G401 (cell line): ENCODE data around the gene RAC2. TPM values are rescaled to one million over a fixed set of nuclear protein-coding genes. Genes with fewer than 3 reads are reported as not detected.
"Not testable (repeated sequence)": the region's sequence is repeated elsewhere in the genome, so short reads cannot be mapped to it uniquely, and the experiment has no call there.

ENCODE experiments used
- DNase-seq: peaks from one replicate; pipeline ENCODE4 v3.0.0-alpha.2; 2015; ENCODE audit warnings: low spot score
- in situ Hi-C: cut with HindIII; loops from 2 replicates; pipeline ENCODE4 v1.10.0; 2016; ENCODE audit warnings: low sequenced_read_pairs, mixed read lengths
- total RNA-seq: library from RNA; depleted of rRNA; stranded (reverse); fragments of >200 nt; shearing (Covaris generic); gene quantifications from 2 replicates; pipeline ENCODE4 v1.2.3, GENCODE V29; 2014

RAC2 gene
- total RNA-seq, 1 experiment from 2014 or later, result not detected

GRCh38 chr22:37239336-37240239 lies 4.5 kb downstream of the RAC2 start:
- in situ Hi-C loops, result no loop called here
- no peak for DNase-seq

- DNase-seq, result no peak
- in situ Hi-C loops, result no loop called here
Measured at GRCh38 chr22:37237371-37238268, 6.4 kb downstream of the RAC2 start.

DNA sequence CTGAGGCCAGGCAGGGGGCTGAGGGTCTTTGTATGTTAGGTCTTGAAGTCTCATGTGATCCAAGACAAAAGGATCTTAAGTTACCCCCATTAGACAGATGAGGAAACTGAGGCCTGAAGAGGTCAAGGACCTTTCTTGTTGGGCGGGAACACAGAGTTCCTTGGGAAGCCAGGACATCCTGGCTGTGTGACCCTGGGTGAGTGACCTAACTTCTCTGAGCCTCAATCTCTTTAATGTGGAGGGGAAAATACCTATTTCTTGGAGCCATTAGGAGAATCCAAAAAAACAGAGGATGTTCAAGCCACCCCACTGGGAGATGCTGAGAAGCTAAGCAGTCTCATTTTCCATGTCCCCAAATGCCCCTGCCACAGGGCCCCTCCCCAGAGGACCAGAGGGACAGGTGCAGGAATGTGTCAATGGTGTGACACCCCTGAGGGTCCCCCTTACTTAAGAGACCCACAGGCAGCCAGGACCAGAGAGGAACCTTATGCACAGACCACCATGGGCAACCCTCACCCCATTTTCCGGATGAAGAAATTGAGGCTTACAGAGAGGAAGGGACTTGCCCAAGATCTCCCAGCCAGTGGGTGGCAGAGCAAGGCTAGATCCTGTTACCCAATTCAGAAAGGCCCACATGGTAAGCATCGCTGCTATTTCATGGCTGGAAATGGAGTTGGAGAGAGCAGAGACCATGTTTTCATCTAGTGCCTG lies 8.0 kb downstream of the RAC2 start:
- in situ Hi-C loops, result no loop called here
- DNase-seq, result no peak

GRCh38 chr22:37234736-37235711 lies 9.0 kb downstream of the RAC2 start:
- no peak for DNase-seq
- in situ Hi-C loops, result no loop called here

GRCh38 chr22:37233751-37234631 lies 10.1 kb downstream of the RAC2 start:
- DNase-seq, result no peak
- in situ Hi-C loops, result no loop called here

DNA sequence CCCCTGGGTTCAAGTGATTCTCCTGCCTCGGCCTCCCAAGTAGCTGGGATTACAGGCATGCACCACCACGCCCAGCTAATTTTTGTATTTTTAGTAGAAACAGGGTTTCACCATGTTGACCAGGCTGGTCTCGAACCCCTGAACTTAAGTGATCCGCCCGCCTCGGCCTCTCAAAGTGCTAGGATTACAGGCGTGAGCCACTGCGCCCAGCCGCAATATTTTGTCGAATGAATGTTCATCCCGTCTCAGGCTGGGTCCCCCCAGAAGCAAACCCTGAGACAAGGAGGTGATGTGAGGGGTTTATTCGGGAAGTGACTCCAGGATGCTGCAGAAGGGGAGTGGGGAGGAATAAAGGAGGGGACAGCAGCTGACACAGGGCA lies 10.7 kb downstream of the RAC2 start:
- in situ Hi-C loops, DNase-seq: not testable (repeated sequence)

DNA sequence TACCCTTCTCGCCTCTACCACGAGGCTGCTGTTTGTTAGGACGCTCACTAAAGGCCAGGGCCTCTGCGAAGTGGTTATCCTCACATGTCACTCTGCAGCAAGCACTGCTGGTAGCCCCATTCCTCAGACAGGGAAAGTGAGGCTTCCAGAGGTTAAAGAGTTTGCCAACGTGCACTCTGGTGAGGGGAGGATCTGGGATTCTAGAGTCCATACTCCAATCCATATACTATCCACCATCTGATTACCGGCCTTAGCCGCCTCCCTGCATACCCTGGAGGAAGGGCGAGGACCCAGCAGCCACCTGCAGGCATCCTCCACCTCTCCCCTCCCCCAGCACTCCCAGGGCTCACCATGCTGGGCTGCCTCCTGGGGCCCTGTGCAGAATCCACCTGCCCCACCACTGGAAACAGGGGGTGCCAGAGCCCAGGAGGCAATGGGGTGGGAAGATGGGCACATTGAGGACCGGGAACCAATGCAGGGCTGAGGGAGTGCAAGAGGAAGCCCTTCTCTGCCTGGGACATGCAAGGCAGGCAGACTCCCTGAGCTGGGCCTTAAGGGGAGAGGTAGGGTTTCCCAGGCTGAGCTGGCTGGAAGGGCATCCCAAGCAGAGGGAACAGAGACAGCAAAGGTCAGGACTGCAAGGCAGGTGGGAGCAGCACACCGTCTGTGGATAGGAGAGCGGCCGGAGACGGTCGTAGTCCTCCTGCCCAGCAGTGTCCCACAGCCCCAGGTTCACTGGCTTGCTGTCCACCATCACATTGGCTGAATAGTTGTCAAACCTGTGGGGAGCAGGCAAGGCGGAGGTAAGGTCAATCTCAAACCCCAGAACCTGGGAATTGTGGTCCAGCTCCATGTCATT lies 11.7 kb downstream of the RAC2 start:
- in situ Hi-C loops, result no loop called here
- no peak for DNase-seq

DNA sequence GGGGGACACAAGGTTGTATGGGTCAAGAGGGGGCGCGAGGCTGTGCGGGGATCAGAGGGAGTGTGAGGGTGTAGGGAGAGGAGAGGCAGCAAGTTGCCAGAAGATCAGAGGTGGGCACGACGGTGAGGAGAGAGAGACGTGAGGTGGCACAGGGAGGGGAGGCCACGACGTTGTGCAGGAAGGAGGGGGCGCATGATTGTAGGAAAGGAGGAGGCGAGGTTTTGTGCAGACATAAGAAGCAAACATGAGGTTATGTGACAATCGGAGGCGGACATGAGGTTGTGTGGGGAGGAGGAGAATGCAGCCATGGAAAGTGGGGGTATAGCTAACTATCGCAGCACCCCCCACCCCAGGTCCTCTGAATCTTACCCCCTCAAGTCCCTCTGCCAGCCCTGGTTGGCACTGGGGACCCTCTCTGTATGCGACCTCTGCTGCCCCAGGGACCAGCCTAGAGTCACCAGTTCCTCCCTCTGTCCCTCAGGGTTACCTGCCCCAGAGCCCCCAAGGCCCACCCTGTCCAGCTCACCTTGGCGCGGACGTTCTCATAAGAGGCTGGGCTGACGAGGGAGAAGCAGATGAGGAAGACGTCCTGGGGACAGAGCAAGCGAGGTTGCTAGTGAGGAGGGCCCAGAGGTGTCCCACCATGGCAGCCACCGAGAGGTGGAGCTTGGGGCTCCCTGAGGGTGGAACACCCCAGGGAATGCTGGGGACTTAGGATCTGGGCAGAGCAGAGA lies 12.5 kb downstream of the RAC2 start:
- in situ Hi-C loops, result no loop called here
- no peak for DNase-seq

GRCh38 chr22:37230673-37231405 lies 13.2 kb downstream of the RAC2 start:
- DNase-seq, result no peak
- in situ Hi-C loops, result no loop called here

DNA sequence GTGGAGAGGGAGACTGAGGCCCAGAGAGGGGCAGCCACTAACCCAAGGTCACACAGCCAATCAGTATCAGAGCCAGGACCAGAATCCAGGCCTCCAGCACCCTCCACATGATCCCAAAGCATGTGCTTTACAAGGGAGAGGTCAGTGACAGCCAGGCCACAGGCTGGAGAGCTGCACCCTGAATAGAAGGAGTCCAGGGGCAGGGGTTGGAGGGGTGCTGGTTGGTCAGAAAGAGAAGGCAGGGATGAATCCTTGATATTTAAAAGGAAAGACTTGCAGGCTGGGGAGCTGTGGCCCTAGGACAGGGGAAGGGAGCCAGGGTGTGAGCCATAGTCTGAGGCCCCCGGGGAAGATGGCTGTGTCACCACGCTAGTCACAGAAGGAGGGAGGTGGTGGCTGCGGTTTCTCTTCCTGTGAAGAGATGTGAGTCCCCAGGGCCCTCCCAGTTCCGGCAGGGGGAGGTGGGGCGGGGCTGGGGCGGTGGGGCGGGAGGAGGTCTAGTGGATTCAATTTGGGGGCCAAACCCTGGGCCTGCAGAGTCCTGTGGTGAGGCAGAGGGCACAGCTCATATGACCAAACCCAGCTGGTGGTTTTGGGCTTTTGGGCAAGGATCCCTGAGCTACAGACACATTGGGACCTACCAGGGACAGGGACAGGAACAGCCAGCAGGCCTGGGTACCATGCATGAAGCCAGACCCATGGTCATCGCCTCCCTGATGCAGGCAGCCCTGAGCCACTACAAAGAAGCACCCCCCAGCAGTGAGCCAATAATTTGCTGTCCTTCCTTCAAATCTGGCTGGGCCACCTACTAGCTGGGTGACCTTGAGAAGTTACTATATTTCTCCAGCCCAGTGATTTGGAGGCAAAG lies 14.0 kb downstream of the RAC2 start:
- no peak for DNase-seq
- in situ Hi-C loops, result no loop called here

GRCh38 chr22:37229012-37229804 lies 14.9 kb downstream of the RAC2 start:
- DNase-seq, result no peak
- in situ Hi-C loops, result no loop called here

DNA sequence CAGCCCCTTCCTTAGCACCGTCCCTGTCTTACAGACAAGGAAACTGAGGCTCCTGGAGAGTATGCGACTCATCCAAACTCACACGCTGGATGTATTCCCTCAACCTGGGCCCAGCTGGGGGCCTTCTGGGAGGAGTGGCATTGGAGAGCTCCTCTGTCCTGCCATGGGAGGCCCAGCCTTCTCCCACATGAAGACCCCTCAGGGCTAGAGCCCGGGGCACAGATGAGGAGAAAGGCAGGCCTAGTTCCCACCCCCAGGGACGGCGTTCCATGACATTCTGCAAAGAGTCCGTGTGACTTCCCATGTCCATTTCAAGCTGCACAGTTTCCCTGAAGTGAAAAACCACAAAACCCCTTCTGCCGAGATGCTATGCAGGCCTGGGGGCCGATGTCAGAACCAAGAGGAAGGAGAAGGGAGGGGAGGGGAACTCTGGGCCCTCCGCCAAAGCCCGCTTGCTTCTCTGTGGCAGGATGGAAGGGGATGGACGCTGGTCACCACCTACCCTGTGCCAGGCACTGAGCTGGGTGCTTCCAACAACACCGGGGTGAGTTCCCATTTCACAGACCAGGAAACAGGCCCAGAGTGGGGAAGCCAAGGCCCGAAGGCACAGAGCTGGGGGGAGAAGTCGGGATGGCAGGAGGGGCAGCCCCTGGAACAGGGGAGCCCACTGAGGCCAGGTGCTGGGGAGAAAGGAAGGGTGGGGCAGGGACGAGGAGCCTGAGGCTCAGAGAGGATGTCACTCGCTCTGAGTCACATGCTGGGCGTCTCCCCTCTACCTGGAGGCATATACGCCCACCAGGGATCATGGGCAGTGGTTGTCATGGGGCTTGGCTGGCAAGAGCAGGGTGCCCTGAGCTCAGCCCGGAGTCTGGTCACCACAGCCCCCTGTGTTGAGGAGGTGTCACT lies 15.7 kb downstream of the RAC2 start:
- in situ Hi-C loops, result no loop called here
- no peak for DNase-seq

- in situ Hi-C loops, result no loop called here
- no peak for DNase-seq
Measured at GRCh38 chr22:37226514-37226913, 17.6 kb downstream of the RAC2 start.
